Measurements from ENCODE around the gene BCAS1.

DNA sequence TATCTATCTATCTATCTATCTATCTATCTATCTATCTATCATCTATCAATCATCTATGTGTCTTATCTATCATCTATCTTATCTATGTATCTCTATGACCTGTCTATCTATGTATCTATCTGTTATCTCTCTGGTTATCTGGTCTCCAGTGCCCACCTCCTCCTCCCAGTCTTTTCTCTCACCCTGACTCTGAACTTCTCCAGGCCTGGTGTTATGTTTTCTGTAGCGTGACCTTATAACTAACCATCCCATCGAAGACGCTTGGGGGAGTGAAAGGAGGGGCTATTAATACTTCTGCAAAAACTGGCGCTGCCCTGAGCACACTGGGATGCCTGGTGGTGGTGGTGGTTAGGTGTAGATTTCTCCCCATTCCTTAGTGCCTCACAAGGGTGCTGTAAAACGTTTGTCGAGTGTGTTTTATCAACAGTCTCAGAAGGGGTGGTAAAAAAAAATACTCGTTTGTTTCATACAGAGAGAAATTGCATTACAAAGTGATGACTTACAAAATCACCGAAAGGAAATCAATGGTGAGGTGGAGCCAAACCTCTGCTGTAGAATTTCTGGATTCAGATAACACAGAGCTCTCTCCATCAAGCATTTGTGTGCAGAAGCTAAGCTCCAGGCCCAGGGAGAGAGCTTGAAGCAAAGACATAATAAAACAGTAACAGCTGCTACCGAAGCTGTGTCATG is 156.2 kb downstream of the BCAS1 start:
- TF ChIP-seq, protein P1, sequence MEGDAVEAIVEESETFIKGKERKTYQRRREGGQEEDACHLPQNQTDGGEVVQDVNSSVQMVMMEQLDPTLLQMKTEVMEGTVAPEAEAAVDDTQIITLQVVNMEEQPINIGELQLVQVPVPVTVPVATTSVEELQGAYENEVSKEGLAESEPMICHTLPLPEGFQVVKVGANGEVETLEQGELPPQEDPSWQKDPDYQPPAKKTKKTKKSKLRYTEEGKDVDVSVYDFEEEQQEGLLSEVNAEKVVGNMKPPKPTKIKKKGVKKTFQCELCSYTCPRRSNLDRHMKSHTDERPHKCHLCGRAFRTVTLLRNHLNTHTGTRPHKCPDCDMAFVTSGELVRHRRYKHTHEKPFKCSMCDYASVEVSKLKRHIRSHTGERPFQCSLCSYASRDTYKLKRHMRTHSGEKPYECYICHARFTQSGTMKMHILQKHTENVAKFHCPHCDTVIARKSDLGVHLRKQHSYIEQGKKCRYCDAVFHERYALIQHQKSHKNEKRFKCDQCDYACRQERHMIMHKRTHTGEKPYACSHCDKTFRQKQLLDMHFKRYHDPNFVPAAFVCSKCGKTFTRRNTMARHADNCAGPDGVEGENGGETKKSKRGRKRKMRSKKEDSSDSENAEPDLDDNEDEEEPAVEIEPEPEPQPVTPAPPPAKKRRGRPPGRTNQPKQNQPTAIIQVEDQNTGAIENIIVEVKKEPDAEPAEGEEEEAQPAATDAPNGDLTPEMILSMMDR (IDR thresholded peaks at IDR 0.05), result no peak
- no peak for TF ChIP-seq POLR2A (IDR thresholded peaks at IDR 0.05)
